ENCODE measurements around the gene SV2A.

DNA sequence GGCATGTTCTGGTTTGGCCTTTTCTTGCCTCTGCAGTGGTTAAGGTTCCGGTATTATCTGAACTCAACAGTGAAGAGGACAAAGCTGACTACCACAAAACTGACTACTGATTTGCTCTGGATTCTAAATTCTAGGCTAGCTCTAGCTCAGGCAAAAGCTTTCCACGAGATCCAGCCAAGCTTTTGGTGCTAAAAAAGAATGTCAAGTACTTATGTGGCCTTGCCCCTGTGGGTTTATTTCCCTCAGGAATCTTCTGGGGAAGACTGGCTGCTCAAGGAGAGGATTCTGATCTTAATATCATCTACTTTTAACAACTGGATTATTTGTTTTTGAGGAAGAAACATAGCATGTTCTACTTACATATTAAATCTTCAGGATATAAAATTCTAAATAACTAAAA is 45.1 kb upstream of the SV2A start:
- no peak for TF ChIP-seq GATA2 (IDR thresholded peaks at IDR 0.05; ENCODE audit: low read depth, low read length)
- TF ChIP-seq GATA3 (IDR thresholded peaks at IDR 0.05; ENCODE audit: low read depth, low read length), result no peak
